Measurements from ENCODE around the gene NR1D2. TPM values are rescaled to one million over a fixed set of nuclear protein-coding genes. Genes with fewer than 3 reads are reported as not detected.

The NR1D2 gene
- total RNA-seq, 1 experiment from 2014 or later: 24.0 TPM

GRCh38 chr3:23956701-23957100 is 11.6 kb downstream of the NR1D2 start:
- Histone ChIP-seq H3T11ph (ENCODE audit: low read length) (no peak overlapping the region), H2BK20ac (ENCODE audit: low read depth, low read length, poor library complexity, severe bottlenecking) (no peak overlapping the region), H3K14ac (ENCODE audit: insufficient read depth, low read length) (no peak overlapping the region), H3K79me2 (ENCODE audit: insufficient read depth, low read length) (peaks cover 9% of the 10 kb centered on the region; the same call in 1 of the 2 replicates), H3K56ac (ENCODE audit: insufficient read length, low read depth, low read length) (no peak overlapping the region), H3K9me3 (ENCODE audit: control insufficient read depth, low read depth, low read length) (no peaks in the 10 kb centered on the region), H2AFZ (ENCODE audit: low read length) (no peak overlapping the region), H3K18ac (ENCODE audit: insufficient read length, low read depth, low read length) (no peak overlapping the region), H4K20me1 (ENCODE audit: control insufficient read depth, insufficient read depth, insufficient read length) (no peaks in the 10 kb centered on the region), H2BK5ac (ENCODE audit: insufficient read length, low read length) (no peak overlapping the region), H2BK15ac (ENCODE audit: low read depth, low read length) (no peak overlapping the region), H3K4me2 (ENCODE audit: insufficient read depth, insufficient read length, low read length) (no peak overlapping the region), H3K27me3 (ENCODE audit: insufficient read depth, low read length) (no peaks in the 10 kb centered on the region), H4K91ac (ENCODE audit: insufficient read length, low read depth, low read length) (no peak overlapping the region), H3K27ac (ENCODE audit: insufficient read length, low read depth, low read length) (no peak overlapping the region), H3K4ac (ENCODE audit: low read depth, low read length) (no peak overlapping the region), H2BK120ac (ENCODE audit: low read depth, low read length, poor library complexity, severe bottlenecking) (no peak overlapping the region), H3K23me2 (ENCODE audit: insufficient read length, low read depth, low read length, poor library complexity, severe bottlenecking) (no peaks in the 10 kb centered on the region), H2AK5ac (ENCODE audit: insufficient read length, low read length) (no peak overlapping the region), H3K4me1 (ENCODE audit: insufficient read depth, low read length) (no peaks in the 10 kb centered on the region), H2BK12ac (ENCODE audit: insufficient read length, low read depth, low read length) (no peak overlapping the region), H4K8ac (replicated peaks; ENCODE audit: insufficient read length, low read depth, low read length) (no peak overlapping the region), H4K5ac (ENCODE audit: insufficient read length, low read depth, low read length) (no peak overlapping the region), H3K9ac (ENCODE audit: extremely low read depth, insufficient read length, low read length) (no peak overlapping the region), H3K79me1 (ENCODE audit: insufficient read depth, low read depth, low read length, poor library complexity, severe bottlenecking) (no peaks in the 10 kb centered on the region), H3K23ac (ENCODE audit: insufficient read length, low read depth, low read length) (no peak overlapping the region)
- Mint-ChIP-seq H3K9me3 (no peaks in the 10 kb centered on the region), H3K4me1 (peaks cover 0 to 7% of the 10 kb centered on the region in 2 experiments; a peak in 3 of 4 replicates), H3K27ac (no peak overlapping the region; a peak in 1 of 7 replicates), H3K27me3 (ENCODE audit: low read depth) (no peaks in the 10 kb centered on the region), H3K4me3 (no peak overlapping the region), H3K36me3 (ENCODE audit: insufficient read depth in 1 of 3, low read depth in 3 of 3) (peaks cover 11 to 62% (median 39%) of the 10 kb centered on the region in 3 experiments)
- TF ChIP-seq CTCF (conservative IDR thresholded peaks at IDR 0.05): no peak
- DNase-seq: no peak
- WGBS (ENCODE audit: extremely low coverage, insufficient read length, low lambda C conversion rate): no CpG with 5 or more reads among the region's 3 CpGs
